Left ventricle myocardium inferior (tissue), 1 donor: ENCODE measurements around the gene ZER1. TPM values are rescaled to one million over a fixed set of nuclear protein-coding genes. Genes with fewer than 3 reads are reported as not detected.
"Not testable (repeated sequence)": the region's sequence is repeated elsewhere in the genome, so short reads cannot be mapped to it uniquely, and the experiment has no call there.

Experiments
- DNase-seq: peaks from one replicate; pipeline ENCODE4 v3.0.0-alpha.2; 2020
- H3K27ac ChIP-seq: fragments of 200-600 bp; replicated peaks from 2 replicates; pipeline ENCODE4 v1.8.0; 2021
- H3K27me3 ChIP-seq: fragments of 200-600 bp; 2 replicates; pipeline ENCODE4 v1.8.0; 2021; ENCODE audit warnings: low read depth
- H3K36me3 ChIP-seq: fragments of 200-600 bp; 2 replicates; pipeline ENCODE4 v1.8.0; 2021
- H3K4me1 ChIP-seq: fragments of 200-600 bp; 2 replicates; pipeline ENCODE4 v1.8.0; 2021
- H3K4me3 ChIP-seq: fragments of 200-600 bp; 2 replicates; pipeline ENCODE4 v1.8.0; 2021; ENCODE audit warnings: mild to moderate bottlenecking, moderate library complexity
- H3K9me3 ChIP-seq: fragments of 200-600 bp; replicated peaks from 2 replicates; pipeline ENCODE4 v1.8.0; 2021
- CTCF ChIP-seq: fragments of 200-600 bp; IDR thresholded peaks from 2 replicates; pipeline ENCODE4 v1.8.0; 2021; ENCODE audit warnings: antibody characterized with exemption, mild to moderate bottlenecking, borderline replicate concordance
- intact Hi-C: fragments of 100-400 bp; cut with micrococcal nuclease; formaldehyde crosslinking; loops from one replicate; pipeline ENCODE4 v1.11.0; 2022
- total RNA-seq: library from RNA; stranded (reverse); fragmentation: NEBNext Ultra II Directional; extraction: Animal tissue kit (Norgen Biotek cat#: 25700); gene quantifications from one replicate; pipeline ENCODE4 v1.2.1, GENCODE V29; 2021
- donor health status: DM: no; HTN: yes; CAD: no; lungs with severe emphysema.

The ZER1 gene
- total RNA-seq, 1 donor from 2014 or later: 61.6 TPM

GRCh38 chr9:128702445-128702948, 69.2 kb downstream of the ZER1 start, which contains the start of gene PKN3:
Gene PKN3, plus strand, starts transcription at chr9:128702503. Its CDS starts 413 bp downstream, at chr9:128702916.
- peak within 1 kb of the TSS; percentile 96 for H3K4me3 ChIP-seq
- H3K36me3 ChIP-seq: peaks cover 2% of the 10 kb centered on the region
- H3K4me1 ChIP-seq: peaks cover 33% of the 10 kb centered on the region
- H3K27me3 ChIP-seq: no peaks in the 10 kb centered on the region
- DNase-seq: peak; percentile 88
- TF ChIP-seq CTCF: peak; percentile 91
- no peaks in the 10 kb centered on the region for H3K9me3 ChIP-seq
- peak within 1 kb of the TSS; percentile 96 for H3K27ac ChIP-seq
- intact Hi-C loops: no loop called here

DNA sequence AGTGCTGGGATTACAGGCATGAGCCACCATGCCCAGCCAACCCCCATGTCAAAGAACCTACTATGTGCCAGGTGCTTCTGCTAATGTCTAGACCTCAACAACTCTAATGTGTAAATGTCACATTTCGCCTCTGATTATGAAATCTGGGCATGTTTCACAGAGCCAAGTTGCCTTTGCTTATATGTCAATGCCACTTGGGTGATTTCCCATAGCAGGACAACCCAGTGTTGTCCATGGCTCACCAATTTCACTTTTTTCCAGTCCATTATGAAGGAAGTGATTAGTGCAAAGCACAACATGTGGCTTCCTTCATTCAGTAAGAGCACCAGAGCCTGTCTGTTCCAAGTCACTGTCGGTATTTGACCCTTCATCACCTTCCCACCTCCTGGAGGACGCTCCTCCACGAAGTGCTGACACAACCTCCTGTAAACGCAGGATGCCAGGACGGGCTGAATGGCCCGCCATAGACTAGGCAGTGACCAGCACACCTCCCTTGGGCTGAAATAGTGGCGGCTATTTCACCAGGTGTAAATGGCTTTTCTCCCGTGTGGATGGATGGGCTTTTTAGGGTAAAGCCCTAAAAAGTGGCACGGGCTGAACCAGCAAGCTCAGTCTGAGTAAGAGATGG, 70.4 kb downstream of the ZER1 start:
- intact Hi-C loops: no loop called here
- Histone ChIP-seq H3K4me3 (peak overlapping the region; percentile 96), H3K27ac (peak overlapping the region; percentile 96), H3K4me1 (peaks cover 33% of the 10 kb centered on the region), H3K9me3 (no peaks in the 10 kb centered on the region), H3K27me3 (no peaks in the 10 kb centered on the region), H3K36me3 (no peaks in the 10 kb centered on the region)
- peak; percentile 11 for DNase-seq
- TF ChIP-seq CTCF: no peak

GRCh38 chr9:128699096-128699795, 72.5 kb downstream of the ZER1 start:
- peaks cover 26% of the 10 kb centered on the region for H3K4me1 ChIP-seq
- H3K27ac ChIP-seq, H3K36me3 ChIP-seq, H3K27me3 ChIP-seq, H3K4me3 ChIP-seq, intact Hi-C loops, H3K9me3 ChIP-seq: not testable (repeated sequence)
- peak; percentile 11 for DNase-seq

- Histone ChIP-seq H3K9me3 (no peaks in the 10 kb centered on the region), H3K27ac (no peak overlapping the region), H3K27me3 (no peaks in the 10 kb centered on the region), H3K4me3 (no peak overlapping the region), H3K4me1 (peaks cover 12% of the 10 kb centered on the region), H3K36me3 (peaks cover 28% of the 10 kb centered on the region)
- DNase-seq: peak; percentile 4
- no peak for TF ChIP-seq CTCF
- intact Hi-C loops: no loop called here
Observed at GRCh38 chr9:128696923-128697707, 74.6 kb downstream of the ZER1 start.

GRCh38 chr9:128694344-128694743, 77.4 kb downstream of the ZER1 start:
- DNase-seq: no peak

GRCh38 chr9:128693738-128694137, 78.0 kb downstream of the ZER1 start:
- H3K4me3 ChIP-seq, DNase-seq, intact Hi-C loops, H3K27ac ChIP-seq, H3K27me3 ChIP-seq, H3K9me3 ChIP-seq: not testable (repeated sequence)
- Histone ChIP-seq H3K4me1 (peaks cover 19% of the 10 kb centered on the region), H3K36me3 (peaks cover 38% of the 10 kb centered on the region)

More at GRCh38 chr9:128694344-128694743, 77.4 kb downstream of the ZER1 start:
- no peak for TF ChIP-seq CTCF
- no peak overlapping the region for H3K4me3 ChIP-seq
- intact Hi-C loops: no loop called here
- H3K27ac ChIP-seq: no peak overlapping the region
- H3K36me3 ChIP-seq: peaks cover 38% of the 10 kb centered on the region
- no peaks in the 10 kb centered on the region for H3K27me3 ChIP-seq
- peaks cover 19% of the 10 kb centered on the region for H3K4me1 ChIP-seq
- no peaks in the 10 kb centered on the region for H3K9me3 ChIP-seq
